GM18505 (cell line): Measurements from ENCODE around the gene AATK.

ENCODE experiments used
- ATAC-seq: cut with Tn5 transposase; IDR thresholded peaks from one replicate; pipeline ENCODE4 v1.9.1; 2021; ENCODE audit not compliant: unreplicated experiment
- POLR2A ChIP-seq: IDR thresholded peaks from 4 replicates; pipeline ENCODE4 v1.6.1; 2011; ENCODE audit warnings: borderline replicate concordance; ENCODE audit not compliant: insufficient read depth, insufficient read length; ENCODE audit errors: extremely low read depth

AATK gene

GRCh38 chr17:81191646-81192045 is 25.6 kb upstream of the AATK start:
- ATAC-seq = no peak
- TF ChIP-seq POLR2A = no peak

GRCh38 chr17:81191116-81191515 is 25.1 kb upstream of the AATK start:
- TF ChIP-seq POLR2A = no peak
- ATAC-seq = no peak

GRCh38 chr17:81190591-81190990 is 24.6 kb upstream of the AATK start:
- no peak for TF ChIP-seq POLR2A
- ATAC-seq = no peak

- TF ChIP-seq POLR2A = no peak
- no peak for ATAC-seq
Measured at GRCh38 chr17:81189670-81190530, 23.9 kb upstream of the AATK start.

- no peak for TF ChIP-seq POLR2A
- ATAC-seq = no peak
Measured at GRCh38 chr17:81189016-81189415, 23.0 kb upstream of the AATK start.

DNA sequence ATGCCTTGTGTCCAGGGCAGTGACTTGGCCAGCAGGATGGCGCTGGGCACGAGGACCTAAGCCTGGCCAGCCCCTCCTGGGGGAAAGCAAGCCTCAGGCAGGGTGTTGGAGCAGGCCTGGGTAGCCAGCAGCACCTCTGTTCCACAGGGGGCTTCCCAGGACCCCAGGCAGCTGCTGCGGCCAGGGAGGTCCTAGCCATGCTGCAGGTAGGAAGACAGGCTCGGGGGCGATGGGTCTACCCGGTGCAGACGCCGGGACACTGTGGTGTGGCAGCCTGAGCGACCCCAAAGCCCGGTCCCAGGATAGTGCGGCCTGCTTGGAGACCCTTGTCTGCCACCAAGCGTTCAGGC is 22.4 kb upstream of the AATK start:
- no peak for ATAC-seq
- no peak for TF ChIP-seq POLR2A

- no peak for ATAC-seq
- no peak for TF ChIP-seq POLR2A
Measured at GRCh38 chr17:81187586-81188490, 21.8 kb upstream of the AATK start.

DNA sequence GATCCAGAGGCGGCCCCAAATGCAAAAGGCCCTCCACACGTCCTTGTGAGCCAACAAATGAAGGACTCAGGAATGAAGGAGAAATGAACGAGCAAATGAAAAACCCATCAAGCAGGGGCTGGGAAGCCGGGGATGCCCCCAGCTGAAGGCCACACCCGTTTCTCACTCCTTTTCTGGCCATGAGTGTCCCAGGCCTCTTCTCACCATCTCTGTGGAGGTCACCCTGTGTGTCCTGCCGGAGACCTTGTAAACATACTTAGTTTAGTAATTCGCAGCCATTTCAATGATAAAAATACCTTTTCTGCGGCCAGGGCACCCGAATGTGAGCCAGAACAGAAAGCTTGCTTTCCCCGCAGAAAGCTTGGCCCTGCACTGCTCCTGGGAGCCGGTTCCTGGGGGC is 21.1 kb upstream of the AATK start:
- no peak for ATAC-seq
- no peak for TF ChIP-seq POLR2A

DNA sequence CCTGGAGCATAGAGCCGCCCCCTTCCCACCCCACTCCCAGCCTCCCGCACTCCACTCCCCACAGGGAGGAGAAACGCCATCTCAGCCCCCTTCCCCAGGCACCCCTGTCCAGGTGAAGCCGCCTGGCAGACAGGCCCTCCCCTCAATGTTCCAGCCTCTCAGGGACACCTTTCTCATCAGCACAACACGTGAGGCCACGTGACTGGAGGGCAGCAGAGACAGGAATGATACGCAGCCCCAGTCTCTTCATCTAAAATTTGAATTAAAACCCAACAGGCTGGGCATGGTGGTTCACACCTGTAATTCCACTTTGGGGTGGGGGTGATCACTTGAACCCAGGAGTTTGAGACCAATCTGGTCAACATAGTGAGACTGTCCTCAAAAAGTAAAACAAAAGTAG is 20.2 kb upstream of the AATK start:
- no peak for TF ChIP-seq POLR2A
- no peak for ATAC-seq

- no peak for ATAC-seq
- TF ChIP-seq POLR2A = no peak
Measured at GRCh38 chr17:81184555-81184954, 18.5 kb upstream of the AATK start.

DNA sequence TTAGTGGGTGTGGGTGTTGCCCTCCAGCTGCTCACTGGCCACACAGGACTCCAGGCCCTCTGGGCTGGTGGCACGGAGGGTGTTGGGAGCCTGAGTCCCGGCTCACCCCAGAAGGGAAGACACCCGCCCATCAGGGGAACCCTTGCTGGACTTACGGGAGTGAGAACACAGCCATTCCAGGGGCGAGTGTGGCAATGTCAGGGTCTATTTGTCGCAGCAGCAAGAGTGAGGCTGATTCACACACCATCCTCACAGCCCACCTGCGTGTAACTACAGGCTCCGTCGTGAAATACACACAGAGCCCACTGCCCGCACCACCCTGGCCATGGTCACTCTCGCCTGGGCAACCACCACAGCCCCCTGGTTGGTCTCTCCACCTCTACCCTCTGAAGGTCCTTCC is 17.8 kb upstream of the AATK start:
- no peak for TF ChIP-seq POLR2A
- no peak for ATAC-seq

GRCh38 chr17:81183316-81183715 is 17.3 kb upstream of the AATK start:
- no peak for TF ChIP-seq POLR2A
- ATAC-seq = no peak

GRCh38 chr17:81182596-81182995 is 16.6 kb upstream of the AATK start:
- ATAC-seq = no peak

DNA sequence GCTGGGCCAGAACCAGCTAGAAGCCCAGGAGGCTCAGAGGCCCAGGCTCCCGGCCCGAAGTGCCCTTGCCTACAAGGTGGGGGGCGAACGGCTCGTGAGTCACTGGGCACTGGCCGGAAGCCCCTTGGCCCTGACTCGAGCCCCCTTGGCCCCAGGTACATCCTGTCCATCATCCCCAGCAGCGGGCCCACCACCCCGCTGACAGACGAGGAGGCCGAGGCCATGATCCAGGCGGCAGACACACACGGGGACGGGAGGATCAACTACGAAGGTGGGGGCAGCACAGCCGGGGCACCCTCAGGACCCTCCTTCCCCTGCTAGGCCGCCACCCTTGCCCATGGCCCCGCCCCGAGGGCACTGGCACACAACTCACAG is 15.8 kb upstream of the AATK start:
- no peak for ATAC-seq
- TF ChIP-seq POLR2A = no peak

More at GRCh38 chr17:81182596-81182995, 16.6 kb upstream of the AATK start:
- TF ChIP-seq POLR2A = no peak
